GM12873 (cell line): ENCODE measurements around the gene RASA3.

ENCODE experiments used
- CTCF ChIP-seq: IDR thresholded peaks from 2 replicates; pipeline ENCODE4 v1.5.1; 2012; ENCODE audit warnings: low read depth, mild to moderate bottlenecking, moderate library complexity, low read length, control low read depth; ENCODE audit not compliant: insufficient read depth; ENCODE audit errors: missing control alignments

The RASA3 gene

DNA sequence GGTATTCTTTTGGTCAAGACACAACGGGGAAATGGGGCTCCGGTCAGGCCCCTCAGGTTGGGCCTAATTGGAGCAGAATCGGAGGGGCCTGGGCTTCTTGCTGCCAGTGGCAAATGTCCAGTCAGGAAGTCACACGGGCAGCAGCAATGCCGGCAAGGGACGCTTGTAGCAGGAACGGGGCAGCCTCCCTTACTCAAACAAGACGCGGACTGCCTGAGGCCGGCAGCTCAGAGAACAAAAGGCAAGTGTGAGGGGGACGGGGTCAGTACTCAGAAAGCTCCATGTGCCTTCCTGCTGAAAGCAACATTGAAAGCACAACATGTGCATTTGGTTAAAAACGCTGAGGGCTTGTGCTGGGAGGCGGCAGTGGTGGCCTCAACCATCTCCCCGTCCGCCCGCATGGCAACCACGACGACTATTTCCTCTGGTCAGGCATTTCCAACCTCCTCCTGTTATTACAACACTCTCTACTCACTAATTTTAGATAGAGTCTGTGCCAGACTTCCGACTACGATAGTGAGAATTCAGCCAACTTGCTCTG is 20.5 kb upstream of the RASA3 start:
- TF ChIP-seq CTCF: no peak

DNA sequence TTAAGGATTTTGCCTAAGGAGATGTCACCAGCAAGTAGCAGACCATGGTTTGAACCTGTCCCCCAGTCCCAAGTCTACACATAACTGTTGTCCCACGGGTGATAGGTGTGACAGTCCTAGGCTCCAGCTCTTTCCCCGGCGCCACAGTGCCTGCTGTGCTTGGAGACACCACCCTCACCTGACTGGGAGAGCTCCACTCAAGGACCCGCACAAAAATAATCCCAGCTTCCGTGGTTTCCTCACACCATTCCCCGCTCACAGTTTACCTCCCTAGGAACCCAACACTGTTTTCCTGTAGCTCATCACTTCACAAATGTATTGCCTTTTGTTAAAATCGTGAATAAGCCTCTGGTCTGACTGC is 19.8 kb upstream of the RASA3 start:
- TF ChIP-seq CTCF: no peak

DNA sequence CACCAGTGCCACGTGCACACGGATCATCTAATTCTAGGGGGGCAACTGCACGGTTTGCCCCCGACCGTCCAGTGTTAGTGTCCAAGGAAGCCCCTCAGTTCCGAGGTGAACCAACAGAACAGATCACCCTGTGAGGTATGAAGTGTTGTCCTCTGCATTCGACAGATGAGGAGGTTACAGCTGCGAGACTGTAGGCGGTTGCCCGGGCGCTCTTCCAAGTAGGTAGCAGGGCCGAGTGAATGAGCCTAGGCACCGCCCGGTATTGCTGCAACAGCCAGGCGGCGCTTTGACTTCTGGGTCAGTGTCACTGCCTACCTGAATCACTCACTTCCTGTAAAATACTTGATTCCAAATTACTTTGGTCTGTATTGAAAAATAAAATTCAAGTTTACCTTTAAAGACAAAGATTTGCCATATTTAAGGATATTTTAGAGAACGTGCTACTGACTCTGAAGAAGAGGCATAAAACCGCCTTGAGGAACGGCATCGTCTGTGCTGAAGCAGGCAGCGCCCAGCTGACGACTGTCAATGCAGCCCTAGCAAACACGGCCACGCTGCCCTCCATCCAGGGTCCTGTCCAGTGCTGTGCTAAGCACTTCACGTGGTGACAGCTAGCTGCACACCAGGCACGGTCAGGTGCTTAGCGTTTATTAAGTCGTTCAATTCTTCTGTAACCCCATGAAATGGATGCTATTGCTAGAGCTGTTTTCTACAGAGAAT is 19.3 kb upstream of the RASA3 start:
- no peak for TF ChIP-seq CTCF

GRCh38 chr13:114151031-114151430 is 18.6 kb upstream of the RASA3 start:
- no peak for TF ChIP-seq CTCF

GRCh38 chr13:114149774-114150740 is 17.6 kb upstream of the RASA3 start:
- TF ChIP-seq CTCF: no peak

- no peak for TF ChIP-seq CTCF
Observed at GRCh38 chr13:114148521-114148855, 16.1 kb upstream of the RASA3 start.
